Measurements from ENCODE around the gene GUCA2A. TPM values are rescaled to one million over a fixed set of nuclear protein-coding genes. Genes with fewer than 3 reads are reported as not detected.

GUCA2A gene
- total RNA-seq, 4 donors from 2014 or later: not detected

DNA sequence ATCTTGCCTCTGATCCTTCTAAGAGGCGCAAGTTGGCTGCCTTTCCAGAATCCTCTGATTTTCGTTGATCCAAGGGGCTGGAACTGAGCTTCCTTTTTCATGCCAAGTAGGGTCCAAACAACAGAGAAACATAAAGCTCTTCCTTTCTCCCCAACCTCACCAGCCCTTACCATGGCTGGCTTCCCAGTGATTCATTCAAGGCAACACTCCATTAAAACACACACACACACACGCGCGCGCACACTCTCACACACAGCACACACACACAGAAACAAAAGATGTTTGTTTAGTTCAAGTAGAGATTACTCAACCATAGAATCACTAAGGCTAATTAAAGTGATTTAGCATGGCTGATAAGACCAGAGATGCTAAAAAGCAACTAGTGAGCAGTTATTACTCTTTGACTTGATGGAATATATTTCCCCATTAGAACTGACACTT is 13.0 kb upstream of the GUCA2A start:
- Histone ChIP-seq H3K4me1 (peaks cover 0 to 68% (median 10%) of the 10 kb centered on the region in 4 donors), H3K9me3 (no peaks in the 10 kb centered on the region), H3K27me3 (no peaks in the 10 kb centered on the region), H3K36me3 (peaks cover 0 to 25% (median 0%) of the 10 kb centered on the region in 3 donors), H3K27ac (peak overlapping the region in 1 of 4 donors; percentile 25), H3K4me3 (no peak overlapping the region)
- WGBS, 2 donors: 45 to 47% methylated on average over 6 of the region's 6 CpGs
- no peak for DNase-seq (ENCODE audit: low spot score in 2 of 2)
- TF ChIP-seq, protein P1, sequence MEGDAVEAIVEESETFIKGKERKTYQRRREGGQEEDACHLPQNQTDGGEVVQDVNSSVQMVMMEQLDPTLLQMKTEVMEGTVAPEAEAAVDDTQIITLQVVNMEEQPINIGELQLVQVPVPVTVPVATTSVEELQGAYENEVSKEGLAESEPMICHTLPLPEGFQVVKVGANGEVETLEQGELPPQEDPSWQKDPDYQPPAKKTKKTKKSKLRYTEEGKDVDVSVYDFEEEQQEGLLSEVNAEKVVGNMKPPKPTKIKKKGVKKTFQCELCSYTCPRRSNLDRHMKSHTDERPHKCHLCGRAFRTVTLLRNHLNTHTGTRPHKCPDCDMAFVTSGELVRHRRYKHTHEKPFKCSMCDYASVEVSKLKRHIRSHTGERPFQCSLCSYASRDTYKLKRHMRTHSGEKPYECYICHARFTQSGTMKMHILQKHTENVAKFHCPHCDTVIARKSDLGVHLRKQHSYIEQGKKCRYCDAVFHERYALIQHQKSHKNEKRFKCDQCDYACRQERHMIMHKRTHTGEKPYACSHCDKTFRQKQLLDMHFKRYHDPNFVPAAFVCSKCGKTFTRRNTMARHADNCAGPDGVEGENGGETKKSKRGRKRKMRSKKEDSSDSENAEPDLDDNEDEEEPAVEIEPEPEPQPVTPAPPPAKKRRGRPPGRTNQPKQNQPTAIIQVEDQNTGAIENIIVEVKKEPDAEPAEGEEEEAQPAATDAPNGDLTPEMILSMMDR (IDR thresholded peaks at IDR 0.05): no peak
- TF ChIP-seq EP300 (IDR thresholded peaks at IDR 0.05) (no peak), POLR2A (IDR thresholded peaks at IDR 0.05) (no peak)

DNA sequence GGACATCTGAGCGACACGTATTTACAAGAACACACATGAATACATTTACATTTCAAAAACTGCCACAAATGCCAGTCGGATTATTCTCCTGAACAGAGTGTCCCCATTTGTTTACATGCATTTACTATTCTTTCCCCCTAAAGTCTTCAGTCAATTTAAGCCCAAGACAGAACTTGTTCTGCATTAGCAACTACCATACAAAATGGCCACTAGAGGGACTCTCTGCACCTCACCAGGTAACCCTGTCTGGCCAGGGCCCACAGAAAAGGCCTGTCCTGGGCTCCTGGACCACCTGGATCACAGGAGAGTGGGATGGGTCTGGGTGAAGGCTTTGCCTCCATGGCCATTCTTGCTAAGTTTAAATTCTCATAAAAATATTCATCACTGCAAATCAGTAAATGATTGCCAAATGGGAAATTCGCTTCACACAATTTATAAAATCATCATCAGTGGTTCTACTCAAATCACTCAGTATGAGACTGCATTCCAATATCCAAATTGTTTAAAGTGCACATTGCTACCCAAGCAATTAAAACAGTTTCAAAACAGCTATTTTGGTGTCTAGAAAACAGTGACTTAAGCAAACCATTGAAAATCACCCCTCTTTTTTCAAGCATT is 12.5 kb upstream of the GUCA2A start:
- Histone ChIP-seq H3K4me3 (no peak overlapping the region), H3K9me3 (no peaks in the 10 kb centered on the region), H3K4me1 (peaks cover 0 to 73% (median 11%) of the 10 kb centered on the region in 4 donors), H3K27ac (peak overlapping the region in 1 of 4 donors; percentile 25), H3K36me3 (peaks cover 0 to 22% (median 0%) of the 10 kb centered on the region in 3 donors), H3K27me3 (no peaks in the 10 kb centered on the region)
- WGBS, 2 donors: 69 to 78% methylated on average over 4 of the region's 4 CpGs
- DNase-seq (ENCODE audit: low spot score in 2 of 2): no peak
- TF ChIP-seq EP300 (IDR thresholded peaks at IDR 0.05): no peak
- TF ChIP-seq, protein P1 (IDR thresholded peaks at IDR 0.05): peak; percentile 53 to 62 (median 58)

DNA sequence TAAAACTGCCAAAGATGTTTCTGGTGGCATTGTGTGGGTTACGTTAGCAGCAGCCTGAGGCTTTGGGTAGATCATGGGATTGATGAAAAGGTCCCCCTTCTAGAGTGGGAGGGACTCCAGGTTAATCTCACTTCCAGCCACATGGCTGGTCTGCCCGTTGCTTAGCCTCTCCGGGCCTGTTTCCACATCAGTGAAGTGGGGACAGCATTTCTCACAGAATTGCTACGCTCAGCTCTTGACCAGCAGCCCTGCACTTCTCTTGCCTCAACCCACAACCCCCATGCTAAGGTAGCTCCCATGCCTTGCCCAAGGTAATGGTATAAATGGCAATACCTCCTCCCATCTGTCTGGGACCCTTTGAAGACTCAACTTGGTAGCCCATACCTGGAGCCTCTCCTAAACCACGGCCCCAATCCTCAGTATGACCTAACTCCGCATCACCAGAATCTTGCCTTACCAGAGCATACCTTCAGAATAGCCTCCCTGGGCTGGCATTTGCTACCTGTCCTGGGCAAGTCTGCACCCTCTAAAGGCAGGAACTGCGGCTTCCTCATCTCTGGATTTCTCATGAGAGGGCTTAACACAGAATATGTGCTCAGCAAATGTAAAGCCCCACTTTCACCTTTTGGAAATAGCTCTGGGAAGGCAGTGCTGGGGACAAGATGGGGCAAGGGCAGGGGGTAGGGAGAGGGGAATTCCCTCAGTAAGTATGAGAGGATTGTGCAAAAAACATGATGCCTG is 10.9 kb upstream of the GUCA2A start:
- Histone ChIP-seq H3K27me3 (no peaks in the 10 kb centered on the region), H3K9me3 (no peaks in the 10 kb centered on the region), H3K36me3 (peaks cover 0 to 7% (median 0%) of the 10 kb centered on the region in 3 donors), H3K27ac (peak overlapping the region in 1 of 4 donors; percentile 11), H3K4me3 (no peak overlapping the region), H3K4me1 (peaks cover 0 to 75% (median 11%) of the 10 kb centered on the region in 4 donors)
- TF ChIP-seq POLR2A (IDR thresholded peaks at IDR 0.05) (no peak), EP300 (IDR thresholded peaks at IDR 0.05) (no peak)
- TF ChIP-seq, protein P1 (IDR thresholded peaks at IDR 0.05): no peak
- 94 to 97% methylated on average over 7 of the region's 7 CpGs for WGBS, 2 donors
- DNase-seq (ENCODE audit: low spot score in 2 of 2): no peak

DNA sequence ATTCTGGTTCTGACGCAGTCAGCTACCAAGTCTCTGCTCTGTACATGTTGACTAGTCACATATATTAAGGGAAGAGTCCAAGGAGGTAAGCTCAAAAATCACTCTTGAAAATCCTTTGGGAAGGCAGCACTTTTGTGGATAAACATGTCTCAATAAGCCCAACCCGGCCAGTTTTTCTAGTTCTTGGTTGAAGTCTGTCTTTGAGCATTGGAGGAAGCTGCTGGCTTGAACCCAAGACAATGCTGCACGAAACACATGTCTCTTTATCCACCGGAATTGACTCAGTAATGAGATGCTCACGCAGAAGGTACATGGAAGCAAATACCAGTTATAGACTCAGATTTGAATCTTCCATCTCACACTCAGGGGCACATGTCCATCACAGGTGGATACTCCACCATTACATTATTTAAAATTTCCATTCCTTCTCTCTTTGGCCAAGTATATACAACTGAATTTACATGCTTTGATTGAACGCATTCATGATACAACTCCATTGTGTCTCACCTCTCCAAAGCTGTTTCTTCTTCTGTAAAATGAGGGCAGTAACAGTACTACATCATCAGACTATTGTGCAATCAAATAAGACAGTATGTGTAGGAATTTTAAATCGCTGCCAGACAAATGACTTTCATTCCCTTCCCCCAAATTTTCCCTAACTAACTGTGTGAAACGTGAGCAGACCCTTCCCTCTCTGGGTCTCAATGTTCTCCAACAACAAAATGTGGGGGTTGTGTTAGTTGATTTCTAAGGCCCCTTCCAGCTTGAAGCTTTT is 9.6 kb upstream of the GUCA2A start:
- WGBS, 2 donors: 66 to 71% methylated on average over 8 of the region's 8 CpGs
- Histone ChIP-seq H3K4me1 (peaks cover 0 to 63% (median 11%) of the 10 kb centered on the region in 4 donors), H3K9me3 (no peaks in the 10 kb centered on the region), H3K4me3 (no peak overlapping the region), H3K36me3 (peaks cover 0 to 7% (median 0%) of the 10 kb centered on the region in 3 donors), H3K27ac (no peak overlapping the region), H3K27me3 (no peaks in the 10 kb centered on the region)
- DNase-seq (ENCODE audit: low spot score in 2 of 2): no peak
- TF ChIP-seq, protein P1 (IDR thresholded peaks at IDR 0.05): no peak
- TF ChIP-seq POLR2A (IDR thresholded peaks at IDR 0.05) (no peak), EP300 (IDR thresholded peaks at IDR 0.05) (no peak)
